H1 (cell line): Measurements from ENCODE around the gene INPP4A. TPM values are rescaled to one million over a fixed set of nuclear protein-coding genes. Genes with fewer than 3 reads are reported as not detected.
"Not testable (repeated sequence)": the region's sequence is repeated elsewhere in the genome, so short reads cannot be mapped to it uniquely, and the experiment has no call there.

Experiments
- CTCF ChIA-PET: fragments of 300-600 bp; sonication (Branson Sonifier 250); formaldehyde crosslinking; loops from one replicate; lab custom pipeline; 2021; ENCODE audit not compliant: partially characterized antibody; lab: Charles Lee
- POLR2A ChIA-PET: fragments of 300-600 bp; sonication (Branson Sonifier 250); formaldehyde crosslinking; loops from one replicate; lab custom pipeline; 2021; ENCODE audit warnings: inconsistent platforms; ENCODE audit not compliant: partially characterized antibody; lab: Charles Lee
- DNase-seq, 2 experiments: peaks; one replicate each; pipeline versions ENCODE4 v3.0.0 to v3.0.0-alpha.2; 2010 to 2022; ENCODE audit warnings: low spot score in 2 of 2, low read depth in 1 of 2, mixed read lengths in 1 of 2
- FAIRE-seq: peaks from 2 replicates; lab custom pipeline; 2011; peaks lifted over from hg19 to GRCh38; lab: Jason Lieb, UNC
- H2AFZ ChIP-seq: 2 replicates; pipeline ENCODE4 v1.8.1; 2012; ENCODE audit warnings: low read length, inconsistent platforms
- H2AK5ac ChIP-seq: 2 replicates; pipeline ENCODE4 v1.6.1; 2013; ENCODE audit warnings: low read depth, low read length
- H2BK120ac ChIP-seq: replicated peaks from 2 replicates; pipeline ENCODE3; 2013; ENCODE audit warnings: low read depth, low read length, inconsistent platforms
- H2BK12ac ChIP-seq: 2 replicates; pipeline ENCODE4 v1.6.1; 2013; ENCODE audit warnings: low read depth, low read length
- H2BK15ac ChIP-seq: 2 replicates; pipeline ENCODE4 v1.6.1; 2013; ENCODE audit warnings: low read length
- H2BK20ac ChIP-seq: 2 replicates; pipeline ENCODE4 v1.6.1; 2013; ENCODE audit warnings: low read length
- H2BK5ac ChIP-seq: 2 replicates; pipeline ENCODE4 v1.6.1; 2013; ENCODE audit warnings: low read depth, low read length
- H3K14ac ChIP-seq: 2 replicates; pipeline ENCODE4 v1.6.1; 2013; ENCODE audit warnings: inconsistent platforms; ENCODE audit not compliant: insufficient read length
- H3K18ac ChIP-seq: 2 replicates; pipeline ENCODE4 v1.6.1; 2013; ENCODE audit warnings: low read length; ENCODE audit errors: extremely low read depth
- H3K23ac ChIP-seq: 2 replicates; pipeline ENCODE4 v1.6.1; 2013; ENCODE audit warnings: inconsistent platforms; ENCODE audit not compliant: insufficient read length
- H3K23me2 ChIP-seq: 2 replicates; pipeline ENCODE4 v1.6.1; 2013; ENCODE audit warnings: low read depth, low read length
- H3K27ac ChIP-seq: 2 replicates; pipeline ENCODE4 v1.6.1; 2011; ENCODE audit warnings: low read depth, low read length, inconsistent platforms
- H3K27me3 ChIP-seq, 4 experiments: replicated peaks in 1 of 4; 1 replicate in 1 of 4; 2 replicates in 3 of 4; pipeline versions ENCODE4 v1.6.1 to v1.8.1; 2011 to 2013; ENCODE audit warnings: low read length in 3 of 4, mild to moderate bottlenecking in 3 of 4, inconsistent platforms in 2 of 4, mixed read lengths in 2 of 4, moderate library complexity in 1 of 4; ENCODE audit not compliant: control insufficient read depth in 3 of 4, insufficient read depth in 3 of 4; ENCODE audit errors: extremely low read depth in 1 of 4
- H3K36me3 ChIP-seq, 4 experiments: 2 replicates each; pipeline versions ENCODE4 v1.6.1 to v1.8.1; 2011 to 2013; ENCODE audit warnings: mild to moderate bottlenecking in 4 of 4, low read length in 3 of 4, moderate library complexity in 2 of 4, control low read depth in 1 of 4, inconsistent platforms in 1 of 4; ENCODE audit not compliant: insufficient read depth in 4 of 4, control insufficient read depth in 2 of 4
- H3K4ac ChIP-seq: replicated peaks from 2 replicates; pipeline ENCODE3; 2013; ENCODE audit warnings: low read length, low read depth, mixed read lengths, inconsistent platforms; ENCODE audit not compliant: insufficient read length
- H3K4me1 ChIP-seq, 4 experiments: replicated peaks in 1 of 4; 1 replicate in 1 of 4; 2 replicates in 3 of 4; pipeline versions ENCODE4 v1.6.1 to v1.8.1; 2011 to 2013; ENCODE audit warnings: low read length in 3 of 4, inconsistent platforms in 2 of 4, mixed read lengths in 1 of 4; ENCODE audit not compliant: insufficient read depth in 4 of 4, control insufficient read depth in 3 of 4
- H3K4me2 ChIP-seq, 2 experiments: 2 replicates each; pipeline versions ENCODE4 v1.6.1 to v1.8.1; 2011 to 2013; ENCODE audit warnings: low read depth in 2 of 2, low read length in 2 of 2, control low read depth in 1 of 2, inconsistent platforms in 1 of 2, mild to moderate bottlenecking in 1 of 2; ENCODE audit not compliant: insufficient read depth in 1 of 2
- H3K4me3 ChIP-seq, 4 experiments: fragments of 200-600, 300-600 bp in 1 of 4; sonication (generic), shearing (Covaris generic), sonication (Bioruptor Twin) in 1 of 4; 2 replicates each; pipeline versions ENCODE4 v1.5.1 to v1.8.1; 2011 to 2016; ENCODE audit warnings: low read length in 4 of 4, low read depth in 3 of 4, control low read depth in 2 of 4, inconsistent platforms in 2 of 4, mild to moderate bottlenecking in 2 of 4, mixed read lengths in 1 of 4, moderate library complexity in 1 of 4; ENCODE audit not compliant: insufficient read depth in 2 of 4; ENCODE audit errors: extremely low read depth in 1 of 4
- H3K56ac ChIP-seq: replicated peaks from 2 replicates; pipeline ENCODE3; 2013; ENCODE audit warnings: low read depth, mild to moderate bottlenecking, mixed read lengths, low read length, inconsistent platforms; ENCODE audit not compliant: insufficient read length
- H3K79me1 ChIP-seq: 2 replicates; pipeline ENCODE4 v1.6.1; 2013; ENCODE audit warnings: low read depth, low read length, control low read depth
- H3K79me2 ChIP-seq, 2 experiments: 2 replicates each; pipeline versions ENCODE4 v1.6.1 to v1.8.1; 2012 to 2013; ENCODE audit warnings: low read length in 2 of 2, mild to moderate bottlenecking in 2 of 2, inconsistent platforms in 1 of 2; ENCODE audit not compliant: insufficient read depth in 2 of 2, control insufficient read depth in 1 of 2
- H3K9ac ChIP-seq, 4 experiments: replicated peaks in 1 of 4; 1 replicate in 1 of 4; 2 replicates in 3 of 4; pipeline versions ENCODE4 v1.6.1 to v1.8.1; 2011 to 2013; ENCODE audit warnings: low read depth in 3 of 4, low read length in 3 of 4, control low read depth in 2 of 4, mild to moderate bottlenecking in 2 of 4, moderate library complexity in 2 of 4, inconsistent platforms in 1 of 4; ENCODE audit errors: extremely low read depth in 1 of 4
- H3K9me3 ChIP-seq, 2 experiments: 2 replicates each; pipeline versions ENCODE4 v1.6.1 to v1.8.1; 2012 to 2013; ENCODE audit warnings: mild to moderate bottlenecking in 2 of 2, moderate library complexity in 2 of 2, control low read depth in 1 of 2, inconsistent platforms in 1 of 2, low read depth in 1 of 2, low read length in 1 of 2, mixed read lengths in 1 of 2; ENCODE audit not compliant: insufficient read depth in 2 of 2
- H4K20me1 ChIP-seq, 2 experiments: replicated peaks in 1 of 2; 2 replicates each; pipeline versions ENCODE3 to v1.8.1; 2011 to 2013; ENCODE audit warnings: inconsistent platforms in 2 of 2, low read length in 2 of 2, mild to moderate bottlenecking in 1 of 2; ENCODE audit not compliant: insufficient read depth in 2 of 2, control insufficient read depth in 1 of 2
- H4K5ac ChIP-seq: 2 replicates; pipeline ENCODE4 v1.6.1; 2013; ENCODE audit warnings: low read length, low read depth, mixed read lengths, inconsistent platforms; ENCODE audit not compliant: insufficient read length
- H4K8ac ChIP-seq: 2 replicates; pipeline ENCODE4 v1.8.0; 2013; ENCODE audit warnings: mild to moderate bottlenecking, moderate library complexity, low read length, inconsistent platforms; ENCODE audit not compliant: insufficient read depth; ENCODE audit errors: extremely low read depth
- H4K91ac ChIP-seq: replicated peaks from 2 replicates; pipeline ENCODE3; 2013; ENCODE audit warnings: low read length, mixed read lengths, inconsistent platforms; ENCODE audit not compliant: insufficient read length
- CHD2 ChIP-seq: IDR thresholded peaks from 2 replicates; pipeline ENCODE4 v1.6.1; 2012; ENCODE audit warnings: low read length, improper control_type of control experiment
- KDM4A ChIP-seq: IDR thresholded peaks from one replicate; pipeline ENCODE4 v1.7.1; 2012; ENCODE audit warnings: low read depth, mild to moderate bottlenecking, moderate library complexity, low read length, inconsistent platforms; ENCODE audit not compliant: severe bottlenecking
- NANOG ChIP-seq: IDR thresholded peaks from 2 replicates; pipeline ENCODE4 v1.6.1; 2011; ENCODE audit warnings: low read length, low read depth, mild to moderate bottlenecking, inconsistent platforms; ENCODE audit not compliant: insufficient read depth, poor library complexity, severe bottlenecking
- TCF12 ChIP-seq: IDR thresholded peaks from 2 replicates; pipeline ENCODE4 v1.6.1; 2011; ENCODE audit warnings: low read depth, mild to moderate bottlenecking, low read length
- WGBS, 2 experiments: shearing (Covaris generic) in 1 of 2; methylation state at CpG; one replicate each; pipeline versions ENCODE4 v1.1.6 to v1.1.7; 2013 to 2015; ENCODE audit warnings: low lambda C conversion rate in 2 of 2, mixed read lengths in 2 of 2, inconsistent platforms in 1 of 2, low coverage in 1 of 2, missing lambda C conversion rate in 1 of 2; ENCODE audit not compliant: insufficient replicate concordance in 2 of 2, insufficient coverage in 1 of 2, insufficient read length in 1 of 2; ENCODE audit errors: extremely low coverage in 1 of 2, missing lambda C conversion rate in 1 of 2; 5-methylcytosine and 5-hydroxymethylcytosine counted together
- polyA plus RNA-seq, 7 experiments: library from polyadenylated mRNA; depleted of rRNA in 3 of 7; stranded (reverse) in 5 of 7; unstranded in 2 of 7; fragments of >200 nt in 5 of 7; fragments of 200-250 nt in 2 of 7; gene quantifications; 1 replicate in 5 of 7; 2 replicates in 1 of 7; 4 replicates in 1 of 7; pipeline versions ENCODE4 v1.2.1 to v1.2.3, GENCODE V29; 2011 to 2013; ENCODE audit warnings: missing spikeins in 2 of 7, mixed read lengths in 2 of 7
- total RNA-seq: library from RNA; stranded (reverse); fragmentation: NEBNext Ultra II Directional; extraction: Animal tissue kit (Norgen Biotek cat#: 25700); gene quantifications from 2 replicates; pipeline ENCODE4 v1.2.1, GENCODE V29; 2021

Gene INPP4A
- total and polyA plus RNA-seq, 2 of the 8 experiments (the other 6 are each of a cell fraction or from before 2014, with no cell fraction given), result 25.6 to 34.3 TPM

GRCh38 chr2:98592565-98592964 lies 147.9 kb downstream of the INPP4A start (continued):
- TF ChIP-seq NANOG (no peak), TCF12 (no peak), CHD2 (no peak), KDM4A (no peak)
- TF ChIP-seq, all 59 proteins: peak for 0

DNA sequence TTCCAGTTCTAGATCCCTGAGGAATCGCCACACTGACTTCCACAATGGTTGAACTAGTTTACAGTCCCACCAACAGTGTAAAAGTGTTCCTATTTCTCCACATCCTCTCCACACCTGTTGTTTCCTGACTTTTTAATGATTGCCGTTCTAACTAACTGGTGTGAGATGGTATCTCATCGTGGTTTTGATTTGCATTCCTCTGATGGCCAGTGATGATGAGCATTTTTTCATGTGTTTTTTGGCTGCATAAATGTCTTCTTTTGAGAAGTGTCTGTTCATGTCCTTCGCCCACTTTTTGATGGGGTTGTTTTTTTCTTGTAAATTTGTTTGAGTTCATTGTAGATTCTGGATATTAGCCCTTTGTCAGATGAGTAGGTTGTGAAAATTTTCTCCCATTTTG lies 150.0 kb downstream of the INPP4A start:
- H3K23me2 ChIP-seq, H3K9me3 ChIP-seq, H2AFZ ChIP-seq, H3K4me3 ChIP-seq, H3K23ac ChIP-seq, H3K79me1 ChIP-seq, H3K18ac ChIP-seq, FAIRE-seq, H4K91ac ChIP-seq, H4K20me1 ChIP-seq, H3K27ac ChIP-seq, H3K4me1 ChIP-seq, H3K4me2 ChIP-seq, DNase-seq, H4K5ac ChIP-seq, H2BK120ac ChIP-seq, H3K56ac ChIP-seq, H3K9ac ChIP-seq, H2BK20ac ChIP-seq, CTCF ChIA-PET, H3K27me3 ChIP-seq, H4K8ac ChIP-seq, H3K4ac ChIP-seq, H3K14ac ChIP-seq, H2BK5ac ChIP-seq, POLR2A ChIA-PET, H2BK12ac ChIP-seq, H2BK15ac ChIP-seq, H3K79me2 ChIP-seq, H2AK5ac ChIP-seq: not testable (repeated sequence)
- 88% methylated on average over 2 of the region's 4 CpGs; no CpG with 5 or more reads in 1 of the 2 experiments for WGBS, 2 experiments
- peaks cover 0 to 15% (median 5%) of the 10 kb centered on the region in 4 experiments; a peak in 5 of 8 replicates for H3K36me3 ChIP-seq
